SJCRH30 (cell line): ENCODE measurements around the gene SBNO2. TPM values are rescaled to one million over a fixed set of nuclear protein-coding genes. Genes with fewer than 3 reads are reported as not detected.
A peak's percentile ranks its signal among the peaks of the same experiment; 100 is the strongest.
"Not testable (repeated sequence)": the region's sequence is repeated elsewhere in the genome, so short reads cannot be mapped to it uniquely, and the experiment has no call there.

Source experiments
- DNase-seq, 2 experiments: peaks; one replicate each; pipeline ENCODE4 v3.0.0-alpha.2; 2015 to 2020
- H3K27ac ChIP-seq: fragments of 250-450 bp; sonication (Bioruptor Pico); 2 replicates; pipeline ENCODE4 v1.5.1; 2020; ENCODE audit warnings: mild to moderate bottlenecking, moderate library complexity
- H3K27me3 ChIP-seq: fragments of 250-450 bp; sonication (Bioruptor Pico); 2 replicates; pipeline ENCODE4 v1.5.1; 2020; ENCODE audit warnings: mild to moderate bottlenecking, moderate library complexity
- H3K36me3 ChIP-seq: fragments of 250-450 bp; sonication (Bioruptor Pico); 2 replicates; pipeline ENCODE4 v1.5.1; 2020; ENCODE audit warnings: mild to moderate bottlenecking, moderate library complexity
- H3K4me1 ChIP-seq: fragments of 250-450 bp; sonication (Bioruptor Pico); 2 replicates; pipeline ENCODE4 v1.5.1; 2020; ENCODE audit warnings: mild to moderate bottlenecking, moderate library complexity
- H3K4me3 ChIP-seq: fragments of 250-450 bp; sonication (Bioruptor Pico); 2 replicates; pipeline ENCODE4 v1.5.1; 2020; ENCODE audit warnings: mild to moderate bottlenecking, moderate library complexity
- H3K9me3 ChIP-seq: fragments of 250-450 bp; sonication (Bioruptor Pico); replicated peaks from 2 replicates; pipeline ENCODE4 v1.5.1; 2020; ENCODE audit warnings: mild to moderate bottlenecking, moderate library complexity
- total RNA-seq: library from RNA; depleted of rRNA; stranded (reverse); fragments of >200 nt; shearing (Covaris generic); gene quantifications from 2 replicates; pipeline ENCODE4 v1.2.3, GENCODE V29; 2014

SBNO2 gene
- total RNA-seq, 1 experiment from 2014 or later, result 17.1 TPM

GRCh38 chr19:1131718-1132551 is 42.1 kb downstream of the SBNO2 start:
- DNase-seq, result no peak

GRCh38 chr19:1130771-1131717 is 43.0 kb downstream of the SBNO2 start:
- H3K27me3 ChIP-seq, result no peaks in the 10 kb centered on the region
- no peak overlapping the region for H3K4me3 ChIP-seq
- no peak for DNase-seq
- no peaks in the 10 kb centered on the region for H3K9me3 ChIP-seq
- H3K36me3 ChIP-seq, result peaks cover 8% of the 10 kb centered on the region; the same call in 1 of the 2 replicates
- H3K27ac ChIP-seq, result no peak overlapping the region
- no peaks in the 10 kb centered on the region for H3K4me1 ChIP-seq

More at GRCh38 chr19:1131718-1132551, 42.1 kb downstream of the SBNO2 start:
- no peak overlapping the region for H3K4me3 ChIP-seq
- H3K27ac ChIP-seq, result no peak overlapping the region
- no peaks in the 10 kb centered on the region for H3K27me3 ChIP-seq
- H3K4me1 ChIP-seq, result no peaks in the 10 kb centered on the region
- peaks cover 8% of the 10 kb centered on the region; the same call in 1 of the 2 replicates for H3K36me3 ChIP-seq
- H3K9me3 ChIP-seq, result no peaks in the 10 kb centered on the region

GRCh38 chr19:1129535-1129934 is 44.5 kb downstream of the SBNO2 start:
- DNase-seq, result no peak
- H3K9me3 ChIP-seq, result no peaks in the 10 kb centered on the region
- no peaks in the 10 kb centered on the region for H3K27me3 ChIP-seq
- H3K27ac ChIP-seq, result no peak overlapping the region
- H3K36me3 ChIP-seq, result peaks cover 9% of the 10 kb centered on the region
- no peak overlapping the region for H3K4me3 ChIP-seq
- H3K4me1 ChIP-seq, result no peaks in the 10 kb centered on the region

- DNase-seq, H3K27me3 ChIP-seq, H3K36me3 ChIP-seq, H3K27ac ChIP-seq, H3K4me3 ChIP-seq, H3K9me3 ChIP-seq, H3K4me1 ChIP-seq: not testable (repeated sequence)
Measured at GRCh38 chr19:1129084-1129483, 45.0 kb downstream of the SBNO2 start.

GRCh38 chr19:1128106-1128505 is 46.0 kb downstream of the SBNO2 start:
- Histone ChIP-seq H3K4me1 (no peaks in the 10 kb centered on the region), H3K27ac (no peak overlapping the region), H3K27me3 (no peaks in the 10 kb centered on the region), H3K4me3 (no peak overlapping the region), H3K9me3 (no peaks in the 10 kb centered on the region), H3K36me3 (peaks cover 14% of the 10 kb centered on the region)
- no peak for DNase-seq

GRCh38 chr19:1126984-1127760 is 46.9 kb downstream of the SBNO2 start:
- Histone ChIP-seq H3K4me1 (no peaks in the 10 kb centered on the region), H3K4me3 (no peak overlapping the region), H3K9me3 (no peaks in the 10 kb centered on the region), H3K27me3 (no peaks in the 10 kb centered on the region), H3K27ac (no peak overlapping the region), H3K36me3 (peaks cover 20% of the 10 kb centered on the region)
- no peak for DNase-seq

GRCh38 chr19:1125601-1126467 is 48.2 kb downstream of the SBNO2 start:
- Histone ChIP-seq H3K4me3 (no peak overlapping the region), H3K36me3 (peaks cover 26% of the 10 kb centered on the region), H3K4me1 (no peaks in the 10 kb centered on the region), H3K9me3 (no peaks in the 10 kb centered on the region), H3K27ac (no peak overlapping the region), H3K27me3 (no peaks in the 10 kb centered on the region)
- no peak for DNase-seq

- H3K4me1 ChIP-seq, result no peaks in the 10 kb centered on the region
- H3K27me3 ChIP-seq, result no peaks in the 10 kb centered on the region
- no peak for DNase-seq
- peaks cover 36% of the 10 kb centered on the region for H3K36me3 ChIP-seq
- no peaks in the 10 kb centered on the region for H3K9me3 ChIP-seq
- H3K4me3 ChIP-seq, result no peak overlapping the region
- H3K27ac ChIP-seq, result no peak overlapping the region
Measured at GRCh38 chr19:1123885-1124677, 50.0 kb downstream of the SBNO2 start.

- Histone ChIP-seq H3K4me1 (no peaks in the 10 kb centered on the region), H3K27me3 (no peaks in the 10 kb centered on the region), H3K36me3 (peaks cover 40% of the 10 kb centered on the region), H3K4me3 (no peak overlapping the region), H3K9me3 (no peaks in the 10 kb centered on the region), H3K27ac (no peak overlapping the region)
- DNase-seq, result no peak
Measured at GRCh38 chr19:1123381-1123780, 50.7 kb downstream of the SBNO2 start.

GRCh38 chr19:1122972-1123363 is 51.1 kb downstream of the SBNO2 start:
- DNase-seq, result peak; percentile 65 to 67
- H3K9me3 ChIP-seq, result no peaks in the 10 kb centered on the region
- H3K4me1 ChIP-seq, result no peaks in the 10 kb centered on the region
- H3K4me3 ChIP-seq, result no peak overlapping the region
- no peaks in the 10 kb centered on the region for H3K27me3 ChIP-seq
- H3K36me3 ChIP-seq, result peaks cover 40% of the 10 kb centered on the region
- H3K27ac ChIP-seq, result no peak overlapping the region

- no peaks in the 10 kb centered on the region for H3K27me3 ChIP-seq
- H3K4me3 ChIP-seq, result no peak overlapping the region
- H3K36me3 ChIP-seq, result peaks cover 42% of the 10 kb centered on the region
- no peaks in the 10 kb centered on the region for H3K9me3 ChIP-seq
- no peaks in the 10 kb centered on the region for H3K4me1 ChIP-seq
- no peak overlapping the region for H3K27ac ChIP-seq
- DNase-seq, result no peak
Measured at GRCh38 chr19:1122021-1122971, 51.8 kb downstream of the SBNO2 start.

- Histone ChIP-seq H3K27me3 (no peaks in the 10 kb centered on the region), H3K36me3 (peaks cover 47% of the 10 kb centered on the region), H3K27ac (no peak overlapping the region), H3K9me3 (no peaks in the 10 kb centered on the region), H3K4me1 (no peaks in the 10 kb centered on the region), H3K4me3 (no peak overlapping the region)
- DNase-seq, result no peak
Measured at GRCh38 chr19:1121395-1121794, 52.7 kb downstream of the SBNO2 start.
